A673 (cell line): ENCODE results near the gene IQCH. TPM values are rescaled to one million over a fixed set of nuclear protein-coding genes. Genes with fewer than 3 reads are reported as not detected.

Source experiments
- BruUV-seq: library from RNA; stranded (reverse); fragments of 400-500 nt; replicated peaks from 2 replicates; lab custom pipeline; 2021; lab: Mats Ljungman, UMichigan
- CTCF ChIA-PET: fragments of 300-600 bp; sonication (Branson Sonifier 250); formaldehyde crosslinking; loops from one replicate; lab custom pipeline; 2022; ENCODE audit warnings: antibody characterized with exemption; lab: Charles Lee
- POLR2A ChIA-PET: fragments of 300-600 bp; sonication (Branson Sonifier 250); formaldehyde crosslinking; loops from one replicate; lab custom pipeline; 2022; ENCODE audit warnings: antibody characterized with exemption; ENCODE audit not compliant: low non-redundant PET; lab: Charles Lee
- DNase-seq: peaks from one replicate; pipeline ENCODE4 v3.0.0-alpha.2; 2015; ENCODE audit warnings: low spot score
- H3K27ac ChIP-seq: fragments of 200-600 bp; sonication (generic); 2 replicates; pipeline ENCODE4 v1.5.1; 2016; ENCODE audit warnings: mixed run types, low read depth, mild to moderate bottlenecking, mixed read lengths, antibody characterized with exemption, low read length; ENCODE audit not compliant: poor library complexity, severe bottlenecking
- H3K27me3 ChIP-seq: fragments of 200-600 bp; sonication (generic); replicated peaks from 2 replicates; pipeline ENCODE4 v1.6.1; 2017; ENCODE audit warnings: mixed run types, low read depth, mild to moderate bottlenecking, mixed read lengths, antibody characterized with exemption, low read length; ENCODE audit not compliant: insufficient read depth, poor library complexity
- H3K36me3 ChIP-seq: fragments of 200-600 bp; sonication (generic); 2 replicates; pipeline ENCODE4 v1.6.1; 2016; ENCODE audit warnings: mixed run types, mild to moderate bottlenecking, mixed read lengths, antibody characterized with exemption, low read length; ENCODE audit not compliant: insufficient read depth, poor library complexity, severe bottlenecking
- H3K4me1 ChIP-seq: fragments of 200-600 bp; sonication (generic); 2 replicates; pipeline ENCODE4 v1.6.1; 2017; ENCODE audit warnings: mixed run types, mild to moderate bottlenecking, mixed read lengths, antibody characterized with exemption, low read length; ENCODE audit not compliant: insufficient read depth, poor library complexity, severe bottlenecking
- H3K4me3 ChIP-seq: fragments of 200-600 bp; sonication (generic); 2 replicates; pipeline ENCODE4 v1.5.1; 2016; ENCODE audit warnings: low read depth, mixed run types, mild to moderate bottlenecking, mixed read lengths, low read length; ENCODE audit not compliant: poor library complexity, severe bottlenecking
- H3K9me3 ChIP-seq: fragments of 200-600 bp; sonication (generic); 2 replicates; pipeline ENCODE4 v1.6.1; 2016; ENCODE audit warnings: mixed run types, low read depth, mild to moderate bottlenecking, mixed read lengths, antibody characterized with exemption, low read length; ENCODE audit not compliant: poor library complexity, severe bottlenecking
- CTCF ChIP-seq: fragments of 300-800, 200-600 bp; sonication (generic); conservative IDR thresholded peaks from 2 replicates; pipeline ENCODE4 v1.5.1; 2017; ENCODE audit warnings: low read depth, mild to moderate bottlenecking, antibody characterized with exemption, low read length, moderate library complexity, mixed read lengths
- EZH2 ChIP-seq: fragments of 200-600 bp; sonication (generic); IDR thresholded peaks from 2 replicates; pipeline ENCODE4 v1.6.1; 2017; ENCODE audit warnings: borderline replicate concordance, low read depth, mild to moderate bottlenecking, mixed read lengths, antibody characterized with exemption, low read length; ENCODE audit not compliant: poor library complexity, severe bottlenecking
- intact Hi-C: fragments of 100-400 bp; cut with micrococcal nuclease; formaldehyde crosslinking; loops from one replicate; pipeline ENCODE4 v1.10.0; 2022; ENCODE audit not compliant: unreplicated experiment
- total RNA-seq: library from RNA; stranded (reverse); gene quantifications from 2 replicates; pipeline ENCODE4 v1.2.3, GENCODE V29; 2021

IQCH gene
- total RNA-seq, 1 experiment from 2014 or later = 1.7 TPM

DNA sequence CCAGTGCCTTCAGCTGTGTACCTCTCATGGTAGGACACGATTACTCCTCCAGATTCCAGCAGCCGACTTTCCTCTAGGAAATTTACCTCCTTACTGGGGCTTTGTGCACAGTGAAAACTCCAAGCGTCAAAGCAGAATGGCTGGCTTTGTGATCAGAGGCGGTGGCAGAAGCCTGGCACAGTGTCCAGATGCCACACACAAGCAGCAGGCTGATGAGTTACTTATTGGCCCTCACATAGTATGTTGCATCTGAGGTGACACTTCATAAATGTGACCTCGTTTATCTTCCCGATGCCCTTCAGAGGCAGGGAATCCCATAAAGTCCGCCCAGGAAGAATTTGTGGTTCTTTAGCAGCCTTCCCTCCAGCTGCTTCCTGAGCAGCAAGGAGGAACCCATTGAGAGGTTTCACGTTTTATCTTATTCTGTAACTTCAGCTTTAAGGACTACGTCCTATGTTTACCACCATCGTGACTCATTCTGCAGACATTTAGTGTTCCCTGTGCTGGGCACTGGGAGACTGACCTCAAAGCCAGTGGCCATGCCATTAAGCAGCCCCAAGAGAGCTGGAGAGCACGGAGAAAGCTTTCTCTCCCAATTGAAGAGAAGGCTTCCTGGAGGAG lies 159.3 kb downstream of the IQCH start:
- ChIA-PET POLR2A (no interaction called here), CTCF (no interaction called here)
- intact Hi-C loops = no loop called here
- Histone ChIP-seq H3K4me1 (peaks cover 6% of the 10 kb centered on the region), H3K9me3 (no peaks in the 10 kb centered on the region), H3K4me3 (no peak overlapping the region), H3K27me3 (no peaks in the 10 kb centered on the region), H3K36me3 (no peaks in the 10 kb centered on the region), H3K27ac (no peak overlapping the region)
- no TSS peak for BruUV-seq
- DNase-seq = no peak
- TF ChIP-seq EZH2 (no peak), CTCF (no peak)

GRCh38 chr15:67415181-67415580 lies 160.6 kb downstream of the IQCH start:
- no peaks in the 10 kb centered on the region for H3K4me1 ChIP-seq
- BruUV-seq = no TSS peak
- TF ChIP-seq EZH2 (no peak), CTCF (no peak)
- CTCF ChIA-PET = interaction anchor here (0.5 kb wide), 1 partner anchor 421 kb away, joined by 3 read pairs; no protein-coding TSS in a partner anchor
- no peak for DNase-seq
- H3K36me3 ChIP-seq = no peaks in the 10 kb centered on the region
- intact Hi-C loops = no loop called here
- H3K9me3 ChIP-seq = no peaks in the 10 kb centered on the region
- POLR2A ChIA-PET = no interaction called here
- H3K27ac ChIP-seq = no peak overlapping the region
- H3K4me3 ChIP-seq = no peak overlapping the region
- no peaks in the 10 kb centered on the region for H3K27me3 ChIP-seq

DNA sequence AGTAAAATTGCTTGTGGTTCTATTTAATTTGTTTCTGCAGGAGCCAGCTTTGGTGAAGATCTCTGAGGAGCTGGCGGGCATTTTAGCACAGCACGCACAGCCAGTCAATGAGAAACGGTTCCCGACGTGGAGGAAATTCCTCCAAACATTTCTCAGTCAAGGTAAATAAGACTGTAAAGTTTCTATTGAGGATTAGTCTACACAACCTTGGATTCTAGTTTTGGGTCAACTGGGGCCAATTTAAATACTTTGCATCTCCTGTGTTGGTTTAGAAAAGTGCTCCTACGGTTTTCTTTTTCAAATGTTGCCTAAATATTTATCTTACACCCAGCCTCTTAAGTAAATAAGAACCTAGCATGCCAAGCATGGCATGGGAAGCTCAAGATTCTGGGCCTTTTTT lies 162.3 kb downstream of the IQCH start:
- Histone ChIP-seq H3K4me3 (no peak overlapping the region), H3K27ac (no peak overlapping the region), H3K9me3 (no peaks in the 10 kb centered on the region), H3K4me1 (no peaks in the 10 kb centered on the region), H3K27me3 (no peaks in the 10 kb centered on the region), H3K36me3 (no peaks in the 10 kb centered on the region)
- ChIA-PET CTCF (no interaction called here), POLR2A (no interaction called here)
- no peak for DNase-seq
- no TSS peak for BruUV-seq
- TF ChIP-seq CTCF (no peak), EZH2 (no peak)
- intact Hi-C loops = no loop called here
